ENCODE data around the gene SRC. TPM values are rescaled to one million over a fixed set of nuclear protein-coding genes. Genes with fewer than 3 reads are reported as not detected.
A peak's percentile ranks its signal among the peaks of the same experiment; 100 is the strongest.

SRC gene
- polyA plus RNA-seq, 1 of the 3 experiments (the other 2 are of a cell fraction) = 23.8 TPM

GRCh38 chr20:37319151-37319671 is 26.7 kb upstream of the SRC start:
- Histone ChIP-seq H4K20me1 (ENCODE audit: insufficient read depth) (no peaks in the 10 kb centered on the region), H3K27me3 (ENCODE audit: insufficient read depth) (no peaks in the 10 kb centered on the region), H3K4me1 (ENCODE audit: control insufficient read depth in 1 of 2, insufficient read depth in 2 of 2, low read depth in 1 of 2, low read length in 1 of 2) (peaks cover 0 to 55% of the 10 kb centered on the region in 2 experiments; a peak in 2 of 4 replicates), H3K9me2 (no peaks in the 10 kb centered on the region), H3K4me3 (ENCODE audit: low read depth in 2 of 2, low read length in 1 of 2) (no peak overlapping the region), H3K79me2 (ENCODE audit: insufficient read depth) (no peaks in the 10 kb centered on the region), H2AFZ (ENCODE audit: low read depth) (no peak overlapping the region), H3K36me3 (replicated peaks in 1 of 2; ENCODE audit: control insufficient read depth in 1 of 2, insufficient read depth in 2 of 2, low read length in 1 of 2) (peaks cover 0 to 24% of the 10 kb centered on the region in 2 experiments), H3K4me2 (no peak overlapping the region), H3K9me3 (peaks cover 4% of the 10 kb centered on the region; the same call in 1 of the 2 replicates), H3K9ac (no peak overlapping the region), H3K27ac (ENCODE audit: low read depth in 2 of 2, low read length in 1 of 2) (peak overlapping the region; percentile 50 to 98; a peak in 3 of 4 replicates), H3F3A (replicated peaks; ENCODE audit: insufficient read depth) (peaks cover under 1% of the 10 kb centered on the region)
- CTCF ChIA-PET = interaction anchor here (0.6 to 1.6 kb wide), 7 partner anchors 10 to 128 kb away, joined by 3 to 6 read pairs (median 3); no protein-coding TSS in a partner anchor
- POLR2A ChIA-PET = no interaction called here
- peak; percentile 45 for DNase-seq
- peak; percentile 54; the same call in 1 of the 2 replicates for TF ChIP-seq TCF12 (IDR thresholded peaks at IDR 0.05)
- TF ChIP-seq NRF1 (IDR thresholded peaks at IDR 0.05; ENCODE audit: low read depth, low read length) = no peak
- TF ChIP-seq RCOR1 (IDR thresholded peaks at IDR 0.05; ENCODE audit: low read length) = peak; percentile 79; the same call in 1 of the 2 replicates
- peak; percentile 27; the same call in 1 of the 2 replicates for TF ChIP-seq PBX3 (IDR thresholded peaks at IDR 0.05)
- TF ChIP-seq RXRA (IDR thresholded peaks at IDR 0.05; ENCODE audit: borderline replicate concordance, low read depth) = no peak
- no peak for TF ChIP-seq USF2 (IDR thresholded peaks at IDR 0.05; ENCODE audit: borderline replicate concordance, low read depth, low read length)
- TF ChIP-seq CTCF (IDR thresholded peaks at IDR 0.05) = no peak
- TF ChIP-seq NFIC (IDR thresholded peaks at IDR 0.05; ENCODE audit: borderline replicate concordance) = no peak
- TF ChIP-seq IRF3 (IDR thresholded peaks at IDR 0.05; ENCODE audit: low read depth, low read length) = no peak
- TF ChIP-seq ZBTB33 (IDR thresholded peaks at IDR 0.05; ENCODE audit: borderline replicate concordance, low read depth) = no peak
- TF ChIP-seq RAD21 (IDR thresholded peaks at IDR 0.05; ENCODE audit: low read length) = no peak
- TF ChIP-seq GABPA (IDR thresholded peaks at IDR 0.05; ENCODE audit: low read depth) = no peak
- TF ChIP-seq EZH2phosphoT487 (IDR thresholded peaks at IDR 0.05; ENCODE audit: borderline replicate concordance, low read depth) = no peak
- TF ChIP-seq USF1 (IDR thresholded peaks at IDR 0.05; ENCODE audit: borderline replicate concordance, low read depth) = no peak
- TF ChIP-seq MXI1 (IDR thresholded peaks at IDR 0.05; ENCODE audit: low read depth, low read length) = no peak
- no peak for TF ChIP-seq RFX5 (IDR thresholded peaks at IDR 0.05; ENCODE audit: low read length)
- no peak for TF ChIP-seq ELF1 (IDR thresholded peaks at IDR 0.05)
- TF ChIP-seq EP300 (IDR thresholded peaks at IDR 0.05; ENCODE audit: borderline replicate concordance in 1 of 2, low read depth in 1 of 2, low read length in 1 of 2) = peak in 1 of 2 experiments; percentile 71; a peak in 1 of 4 replicates
- TF ChIP-seq SMC3 (IDR thresholded peaks at IDR 0.05; ENCODE audit: low read depth, low read length) = no peak
- TF ChIP-seq GATA2 (CRISPR knock-in tag; IDR thresholded peaks at IDR 0.05) = peak; percentile 70
- TF ChIP-seq REST (IDR thresholded peaks at IDR 0.05; ENCODE audit: low read depth, low read length) = no peak
- WGBS (ENCODE audit: low lambda C conversion rate) = 64% methylated on average over 8 of the region's 8 CpGs

Data from SK-N-SH (cell line).